ENCODE data around the gene GLE1.

Gene GLE1, protein sequence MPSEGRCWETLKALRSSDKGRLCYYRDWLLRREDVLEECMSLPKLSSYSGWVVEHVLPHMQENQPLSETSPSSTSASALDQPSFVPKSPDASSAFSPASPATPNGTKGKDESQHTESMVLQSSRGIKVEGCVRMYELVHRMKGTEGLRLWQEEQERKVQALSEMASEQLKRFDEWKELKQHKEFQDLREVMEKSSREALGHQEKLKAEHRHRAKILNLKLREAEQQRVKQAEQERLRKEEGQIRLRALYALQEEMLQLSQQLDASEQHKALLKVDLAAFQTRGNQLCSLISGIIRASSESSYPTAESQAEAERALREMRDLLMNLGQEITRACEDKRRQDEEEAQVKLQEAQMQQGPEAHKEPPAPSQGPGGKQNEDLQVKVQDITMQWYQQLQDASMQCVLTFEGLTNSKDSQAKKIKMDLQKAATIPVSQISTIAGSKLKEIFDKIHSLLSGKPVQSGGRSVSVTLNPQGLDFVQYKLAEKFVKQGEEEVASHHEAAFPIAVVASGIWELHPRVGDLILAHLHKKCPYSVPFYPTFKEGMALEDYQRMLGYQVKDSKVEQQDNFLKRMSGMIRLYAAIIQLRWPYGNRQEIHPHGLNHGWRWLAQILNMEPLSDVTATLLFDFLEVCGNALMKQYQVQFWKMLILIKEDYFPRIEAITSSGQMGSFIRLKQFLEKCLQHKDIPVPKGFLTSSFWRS

GRCh38 chr9:128504485-128505413, at the start of gene GLE1:
TSS of gene GLE1 (plus strand) at chr9:128504719. CDS start at chr9:128504806, 87 bp downstream.
- Mint-ChIP-seq H3K27me3 (no peaks in the 10 kb centered on the region), H3K9me3 (no peaks in the 10 kb centered on the region), H3K4me3 (peak within 1 kb of the TSS; percentile 99), H3K4me1 (ENCODE audit: low read depth) (peaks cover 14% of the 10 kb centered on the region), H3K36me3 (ENCODE audit: low read depth) (peaks cover 45% of the 10 kb centered on the region), H3K27ac (peak within 1 kb of the TSS; percentile 93)
- intact Hi-C loops (cut with micrococcal nuclease), result loop anchor here (2.0 kb wide), 1 partner anchor 48 kb away; the partner anchor contains the start of gene SPTAN1

DNA sequence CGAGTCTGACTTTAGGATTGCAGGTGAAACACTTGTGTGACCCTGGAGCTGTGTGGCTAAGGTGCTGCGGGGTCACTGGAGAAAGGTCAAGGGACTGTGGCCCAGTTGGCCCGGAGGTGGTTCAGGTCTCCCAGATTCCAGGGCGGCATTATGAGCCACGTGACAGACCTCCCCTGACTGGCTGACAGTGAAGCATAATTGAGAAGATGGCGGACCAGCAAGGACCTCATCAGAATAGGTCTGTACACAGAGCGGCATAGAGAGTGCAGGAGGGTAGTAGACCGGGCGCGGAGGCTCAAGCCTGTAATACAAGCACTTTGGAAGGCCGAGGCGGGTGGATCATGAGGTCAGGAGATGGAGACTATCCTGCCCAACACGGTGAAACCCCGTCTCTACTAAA, 49.5 kb upstream of the GLE1 start:
- peaks cover 16% of the 10 kb centered on the region for H3K36me3 Mint-ChIP-seq (ENCODE audit: low read depth)
- H3K27me3 Mint-ChIP-seq, result peaks cover 16% of the 10 kb centered on the region
- H3K27ac Mint-ChIP-seq, result peak overlapping the region; percentile 67
- intact Hi-C loops (cut with micrococcal nuclease), result no loop called here
- peaks cover 20% of the 10 kb centered on the region for H3K4me1 Mint-ChIP-seq (ENCODE audit: low read depth)
- no peaks in the 10 kb centered on the region for H3K9me3 Mint-ChIP-seq
- H3K4me3 Mint-ChIP-seq, result peak overlapping the region; percentile 94

DNA sequence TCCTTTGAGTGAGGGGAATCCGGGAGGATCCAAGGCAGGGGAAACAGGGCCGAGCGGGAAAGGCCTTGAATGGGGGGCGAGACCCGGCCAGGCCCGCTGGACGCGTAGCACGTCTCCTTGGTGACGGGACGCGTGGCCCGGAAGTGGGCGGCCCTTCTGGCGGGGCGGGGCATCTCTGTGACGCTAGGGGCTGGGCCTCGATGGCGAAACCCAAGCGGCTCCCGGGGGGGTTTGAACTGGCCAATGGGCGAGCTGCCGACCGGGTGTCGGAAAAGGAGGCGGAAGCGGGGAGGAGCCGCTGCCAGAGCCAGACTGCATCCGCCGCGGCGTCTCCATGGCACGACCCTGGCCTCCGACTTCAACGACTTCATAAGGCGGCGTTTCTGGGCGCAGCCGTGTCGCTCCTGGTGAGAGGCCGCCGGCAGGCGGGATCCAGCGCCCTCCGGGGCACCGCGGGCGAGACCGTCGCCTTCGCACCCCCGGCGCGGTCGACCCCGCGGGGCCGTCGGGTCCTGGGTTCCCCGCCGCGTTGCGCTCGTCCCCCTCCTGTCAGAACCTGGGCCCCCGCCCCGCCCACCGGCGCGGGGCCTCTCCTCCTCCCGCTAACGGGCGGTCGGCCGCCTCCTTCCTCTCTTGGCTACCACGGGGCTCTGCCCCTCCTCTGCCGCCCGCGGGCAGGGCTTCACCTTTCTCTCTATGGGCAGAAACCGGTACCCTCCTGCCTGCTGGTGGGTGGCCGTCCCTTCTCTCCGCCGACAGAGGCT, 48.5 kb upstream of the GLE1 start, which contains the start of gene ODF2:
Gene ODF2, plus strand, starts transcription at position 158 of the 764 bp plus-strand sequence. Its CDS starts 86 bp downstream, at position 244.
- no peaks in the 10 kb centered on the region for H3K9me3 Mint-ChIP-seq
- H3K27ac Mint-ChIP-seq, result peak within 1 kb of the TSS; percentile 86
- H3K4me3 Mint-ChIP-seq, result peak within 1 kb of the TSS; percentile 94
- peaks cover 20% of the 10 kb centered on the region for H3K4me1 Mint-ChIP-seq (ENCODE audit: low read depth)
- peaks cover 12% of the 10 kb centered on the region for H3K27me3 Mint-ChIP-seq
- peaks cover 26% of the 10 kb centered on the region for H3K36me3 Mint-ChIP-seq (ENCODE audit: low read depth)
- intact Hi-C loops (cut with micrococcal nuclease), result no loop called here

DNA sequence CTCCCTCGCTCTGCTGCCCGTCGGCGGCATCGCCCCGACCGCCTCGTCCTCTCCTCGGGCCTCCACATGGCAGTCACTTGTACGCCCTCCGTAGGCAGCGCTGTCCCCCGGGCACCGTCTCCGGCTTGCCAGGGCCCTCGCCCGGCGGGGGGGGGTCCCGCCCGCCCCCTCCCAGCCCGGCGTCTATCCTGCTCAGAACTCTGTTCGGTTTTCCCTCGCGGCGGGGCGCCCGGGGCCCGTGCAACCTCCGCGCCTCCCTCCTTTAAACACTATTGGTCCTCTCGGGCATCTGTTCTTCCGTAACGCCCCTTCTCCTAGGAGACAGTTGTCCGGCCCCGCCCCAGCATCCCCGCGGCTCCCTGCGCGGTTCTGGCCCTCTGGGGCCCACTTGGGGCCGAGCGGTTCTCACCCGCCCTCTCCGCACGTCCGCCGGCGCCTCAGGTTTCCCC, 47.9 kb upstream of the GLE1 start:
- Mint-ChIP-seq H3K4me3 (peak overlapping the region; percentile 94), H3K27me3 (peaks cover 12% of the 10 kb centered on the region)
- intact Hi-C loops (cut with micrococcal nuclease), result no loop called here

GRCh38 chr9:128457207-128457606, 47.3 kb upstream of the GLE1 start:
- intact Hi-C loops (cut with micrococcal nuclease), result no loop called here
- Mint-ChIP-seq H3K9me3 (no peaks in the 10 kb centered on the region), H3K27me3 (peaks cover 10% of the 10 kb centered on the region), H3K4me1 (ENCODE audit: low read depth) (peaks cover 20% of the 10 kb centered on the region), H3K36me3 (ENCODE audit: low read depth) (peaks cover 37% of the 10 kb centered on the region), H3K4me3 (peak overlapping the region; percentile 94), H3K27ac (peak overlapping the region; percentile 86)

More for the DNA sequence above, 47.9 kb upstream of the GLE1 start:
- Mint-ChIP-seq H3K27ac (peak overlapping the region; percentile 86), H3K4me1 (ENCODE audit: low read depth) (peaks cover 20% of the 10 kb centered on the region), H3K36me3 (ENCODE audit: low read depth) (peaks cover 32% of the 10 kb centered on the region), H3K9me3 (no peaks in the 10 kb centered on the region)

- H3K9me3 Mint-ChIP-seq, result no peaks in the 10 kb centered on the region
- H3K27ac Mint-ChIP-seq, result no peak overlapping the region
- H3K4me3 Mint-ChIP-seq, result no peak overlapping the region
- H3K36me3 Mint-ChIP-seq (ENCODE audit: low read depth), result peaks cover 55% of the 10 kb centered on the region
- intact Hi-C loops (cut with micrococcal nuclease), result no loop called here
- peaks cover 20% of the 10 kb centered on the region for H3K4me1 Mint-ChIP-seq (ENCODE audit: low read depth)
- H3K27me3 Mint-ChIP-seq, result peaks cover 6% of the 10 kb centered on the region
Measured at GRCh38 chr9:128459011-128459410, 45.5 kb upstream of the GLE1 start.

DNA sequence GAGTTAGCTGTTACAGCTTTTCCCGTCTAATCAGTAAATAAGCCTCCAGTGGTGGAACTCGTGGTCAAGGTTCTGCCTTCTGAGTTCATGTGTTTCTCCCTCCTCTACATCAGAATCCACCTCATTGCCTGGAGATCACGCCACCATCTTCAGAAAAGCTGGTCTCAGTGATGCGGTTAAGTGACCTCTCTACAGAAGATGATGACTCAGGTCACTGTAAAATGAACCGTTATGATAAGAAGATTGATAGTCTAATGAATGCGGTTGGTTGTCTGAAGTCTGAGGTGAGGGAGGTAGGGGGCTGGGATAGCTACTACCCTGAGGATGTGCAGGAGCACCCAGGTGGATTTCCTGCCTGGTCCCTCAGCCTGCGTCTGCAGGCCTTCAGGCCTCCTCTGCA, 35.4 kb upstream of the GLE1 start:
- Mint-ChIP-seq H3K27me3 (no peaks in the 10 kb centered on the region), H3K4me3 (no peak overlapping the region), H3K36me3 (ENCODE audit: low read depth) (peaks cover 67% of the 10 kb centered on the region), H3K27ac (no peak overlapping the region), H3K4me1 (ENCODE audit: low read depth) (peaks cover 14% of the 10 kb centered on the region), H3K9me3 (no peaks in the 10 kb centered on the region)
- intact Hi-C loops (cut with micrococcal nuclease), result no loop called here

- Mint-ChIP-seq H3K4me1 (ENCODE audit: low read depth) (peaks cover 14% of the 10 kb centered on the region), H3K27ac (no peak overlapping the region), H3K27me3 (no peaks in the 10 kb centered on the region), H3K4me3 (no peak overlapping the region), H3K36me3 (ENCODE audit: low read depth) (peaks cover 73% of the 10 kb centered on the region), H3K9me3 (no peaks in the 10 kb centered on the region)
- intact Hi-C loops (cut with micrococcal nuclease), result no loop called here
Measured at GRCh38 chr9:128470560-128470959, 34.0 kb upstream of the GLE1 start.

- intact Hi-C loops (cut with micrococcal nuclease), result no loop called here
- no peaks in the 10 kb centered on the region for H3K27me3 Mint-ChIP-seq
- H3K36me3 Mint-ChIP-seq (ENCODE audit: low read depth), result peaks cover 79% of the 10 kb centered on the region
- no peak overlapping the region for H3K4me3 Mint-ChIP-seq
- peak overlapping the region; percentile 35 for H3K27ac Mint-ChIP-seq
- H3K4me1 Mint-ChIP-seq (ENCODE audit: low read depth), result peaks cover 14% of the 10 kb centered on the region
- no peaks in the 10 kb centered on the region for H3K9me3 Mint-ChIP-seq
Measured at GRCh38 chr9:128473104-128473503, 31.4 kb upstream of the GLE1 start.

- Mint-ChIP-seq H3K27ac (no peak overlapping the region), H3K4me1 (ENCODE audit: low read depth) (peaks cover 14% of the 10 kb centered on the region), H3K36me3 (ENCODE audit: low read depth) (peaks cover 79% of the 10 kb centered on the region), H3K9me3 (no peaks in the 10 kb centered on the region), H3K4me3 (no peak overlapping the region), H3K27me3 (no peaks in the 10 kb centered on the region)
- intact Hi-C loops (cut with micrococcal nuclease), result no loop called here
Measured at GRCh38 chr9:128475867-128476266, 28.7 kb upstream of the GLE1 start.

DNA sequence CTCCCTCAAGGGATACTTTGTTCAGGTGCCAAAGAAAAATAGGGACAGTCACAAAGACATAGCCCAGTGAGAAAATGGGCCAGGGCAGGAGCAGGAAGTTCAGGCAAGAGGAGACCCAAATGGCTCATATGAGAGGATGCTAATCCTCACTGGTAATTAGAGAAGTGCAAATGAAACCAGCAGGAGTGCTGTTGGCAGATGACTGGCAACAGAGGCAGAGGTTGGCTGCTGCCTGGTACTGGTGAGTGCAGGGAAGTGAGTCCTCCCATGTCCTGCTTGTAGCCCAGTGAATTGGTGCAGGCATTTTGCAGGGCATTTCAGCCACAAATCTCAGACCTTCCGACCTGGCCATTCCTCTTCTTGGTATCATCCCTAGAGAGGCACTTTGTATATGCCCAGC, 25.3 kb upstream of the GLE1 start:
- H3K4me3 Mint-ChIP-seq, result no peak overlapping the region
- no peaks in the 10 kb centered on the region for H3K9me3 Mint-ChIP-seq
- intact Hi-C loops (cut with micrococcal nuclease), result no loop called here
- H3K27ac Mint-ChIP-seq, result no peak overlapping the region
- no peaks in the 10 kb centered on the region for H3K4me1 Mint-ChIP-seq (ENCODE audit: low read depth)
- peaks cover 80% of the 10 kb centered on the region for H3K36me3 Mint-ChIP-seq (ENCODE audit: low read depth)
- no peaks in the 10 kb centered on the region for H3K27me3 Mint-ChIP-seq

GRCh38 chr9:128481561-128481960, 23.0 kb upstream of the GLE1 start:
- H3K27ac Mint-ChIP-seq, result no peak overlapping the region
- no peak overlapping the region for H3K4me3 Mint-ChIP-seq
- no peaks in the 10 kb centered on the region for H3K4me1 Mint-ChIP-seq (ENCODE audit: low read depth)
- intact Hi-C loops (cut with micrococcal nuclease), result no loop called here
- H3K27me3 Mint-ChIP-seq, result no peaks in the 10 kb centered on the region
- peaks cover 82% of the 10 kb centered on the region for H3K36me3 Mint-ChIP-seq (ENCODE audit: low read depth)
- no peaks in the 10 kb centered on the region for H3K9me3 Mint-ChIP-seq

GRCh38 chr9:128482186-128482585, 22.3 kb upstream of the GLE1 start:
- no peaks in the 10 kb centered on the region for H3K4me1 Mint-ChIP-seq (ENCODE audit: low read depth)
- H3K27ac Mint-ChIP-seq, result no peak overlapping the region
- H3K36me3 Mint-ChIP-seq (ENCODE audit: low read depth), result peaks cover 88% of the 10 kb centered on the region
- intact Hi-C loops (cut with micrococcal nuclease), result no loop called here
- no peak overlapping the region for H3K4me3 Mint-ChIP-seq
- no peaks in the 10 kb centered on the region for H3K9me3 Mint-ChIP-seq
- no peaks in the 10 kb centered on the region for H3K27me3 Mint-ChIP-seq
